Thyroid gland (tissue), 4 donors: ENCODE data around the gene CENPVL2. TPM values are rescaled to one million over a fixed set of nuclear protein-coding genes. Genes with fewer than 3 reads are reported as not detected.
"Not testable (repeated sequence)": the region's sequence is repeated elsewhere in the genome, so short reads cannot be mapped to it uniquely, and the experiment has no call there.

Experiments
- DNase-seq, 2 donors: peaks; one replicate each; pipeline ENCODE4 v3.0.0-alpha.2; 2019
- H3K27ac ChIP-seq, 3 donors: fragments of 200-600 bp; sonication (generic); 1 replicate in 2 of 3; 2 replicates in 1 of 3; pipeline ENCODE4 v1.5.1; 2016 to 2019; ENCODE audit warnings: mild to moderate bottlenecking in 1 of 3, moderate library complexity in 1 of 3
- H3K27me3 ChIP-seq: fragments of 200-600 bp; sonication (generic); one replicate; pipeline ENCODE4 v1.5.1; 2019
- H3K36me3 ChIP-seq, 2 donors: fragments of 200-600 bp; sonication (generic); one replicate each; pipeline ENCODE4 v1.5.1; 2016 to 2019
- H3K4me1 ChIP-seq, 2 donors: fragments of 200-600 bp; sonication (generic); one replicate each; pipeline ENCODE4 v1.5.1; 2017 to 2019
- H3K4me3 ChIP-seq, 3 donors: fragments of 200-600 bp; sonication (generic); replicated peaks in 1 of 3; 1 replicate in 2 of 3; 2 replicates in 1 of 3; pipeline ENCODE4 v1.5.1; 2016; ENCODE audit warnings: mild to moderate bottlenecking in 1 of 3
- H3K9me3 ChIP-seq: fragments of 200-600 bp; sonication (generic); one replicate; pipeline ENCODE4 v1.5.1; 2017
- CTCF ChIP-seq, 6 experiments: fragments of 200-600 bp in 3 of 6; fragments of 450-650 bp in 3 of 6; sonication (generic) in 3 of 6; IDR thresholded peaks; one replicate each; pipeline ENCODE4 v1.5.1; 2016 to 2019; ENCODE audit warnings: antibody characterized with exemption in 6 of 6, mild to moderate bottlenecking in 2 of 6, inconsistent platforms in 1 of 6, moderate library complexity in 1 of 6
- POLR2A ChIP-seq, 2 donors: fragments of 450-650 bp; IDR thresholded peaks; one replicate each; pipeline ENCODE4 v1.6.1; 2017; ENCODE audit warnings: antibody characterized with exemption in 2 of 2, mild to moderate bottlenecking in 2 of 2, moderate library complexity in 1 of 2
- WGBS, 2 donors: methylation state at CpG; one replicate each; pipeline ENCODE4 v1.1.5; 2017; 5-methylcytosine and 5-hydroxymethylcytosine counted together
- intact Hi-C: fragments of 100-400 bp; cut with DNase I; formaldehyde crosslinking; loops from one replicate; pipeline ENCODE4 v1.15.1; 2023
- total RNA-seq, 4 donors: library from RNA; depleted of rRNA; stranded (reverse); fragments of >200 nt; gene quantifications; one replicate each; pipeline ENCODE4 v1.2.3, GENCODE V29; 2016

CENPVL2 gene
- total RNA-seq = not detected

DNA sequence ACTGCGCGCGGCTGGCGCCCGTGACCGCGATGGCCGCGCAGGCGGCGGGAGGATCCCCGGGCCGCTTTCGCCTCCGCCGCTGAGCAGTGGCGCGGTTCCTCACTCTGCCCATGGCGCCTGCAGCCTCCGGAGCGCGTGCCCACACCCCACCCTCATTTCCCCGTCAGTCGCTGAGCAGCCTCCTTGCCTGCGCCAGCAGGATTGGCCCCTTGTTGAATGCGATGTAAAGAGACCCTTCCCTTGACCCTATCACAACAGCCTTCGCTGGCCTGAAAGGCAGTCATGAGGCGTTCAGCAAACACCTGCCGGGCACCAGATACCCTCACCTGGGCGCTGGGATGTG, at the start of gene CENPVL2:
TSS of gene CENPVL2 (minus strand) at position 112 of the 343 bp plus-strand sequence. CDS start at position 112, 0 bp downstream.
- DNase-seq, H3K36me3 ChIP-seq, H3K27ac ChIP-seq, H3K9me3 ChIP-seq, intact Hi-C loops, H3K27me3 ChIP-seq, H3K4me1 ChIP-seq, H3K4me3 ChIP-seq: not testable (repeated sequence)
- WGBS, 2 donors = no CpG with 5 or more reads among the region's 30 CpGs

GRCh38 chrX:51728202-51728601, 45.6 kb upstream of the CENPVL2 start:
- no peak for TF ChIP-seq CTCF (IDR thresholded peaks at IDR 0.05)
- no peak for TF ChIP-seq POLR2A (IDR thresholded peaks at IDR 0.05)
- Histone ChIP-seq H3K36me3 (no peaks in the 10 kb centered on the region), H3K4me3 (no peak overlapping the region), H3K9me3 (no peaks in the 10 kb centered on the region), H3K4me1 (no peaks in the 10 kb centered on the region), H3K27me3 (no peaks in the 10 kb centered on the region), H3K27ac (no peak overlapping the region)
- no peak for DNase-seq
- intact Hi-C loops = no loop called here

- H3K36me3 ChIP-seq, H3K27ac ChIP-seq, H3K4me3 ChIP-seq, H3K9me3 ChIP-seq, intact Hi-C loops, DNase-seq, H3K4me1 ChIP-seq, H3K27me3 ChIP-seq: not testable (repeated sequence)
- no CpG with 5 or more reads among the region's 18 CpGs for WGBS, 2 donors
These were observed 30.5 kb upstream of the CENPVL2 start for GRCh38 chrX:51712943-51713647.

- H3K27ac ChIP-seq, H3K27me3 ChIP-seq, H3K9me3 ChIP-seq, intact Hi-C loops, H3K4me3 ChIP-seq, H3K36me3 ChIP-seq, DNase-seq, H3K4me1 ChIP-seq: not testable (repeated sequence)
- WGBS, 2 donors = no CpG with 5 or more reads among the region's 87 CpGs
These were observed 27.9 kb upstream of the CENPVL2 start, which contains the start of gene CENPVL1 for GRCh38 chrX:51710277-51711164. TSS of gene CENPVL1 (plus strand) at chrX:51710512. CDS start at chrX:51710512, 0 bp downstream.

- no peaks in the 10 kb centered on the region for H3K9me3 ChIP-seq
- DNase-seq = no peak
- TF ChIP-seq POLR2A (IDR thresholded peaks at IDR 0.05) = no peak
- TF ChIP-seq CTCF (IDR thresholded peaks at IDR 0.05) = no peak
- intact Hi-C loops = no loop called here
- H3K27me3 ChIP-seq = no peaks in the 10 kb centered on the region
- no peaks in the 10 kb centered on the region for H3K36me3 ChIP-seq
- no peak overlapping the region for H3K27ac ChIP-seq
- no peaks in the 10 kb centered on the region for H3K4me1 ChIP-seq
- H3K4me3 ChIP-seq = no peak overlapping the region
- 93 to 95% methylated on average over 5 to 6 of the region's 8 CpGs for WGBS, 2 donors
These were observed 14.8 kb upstream of the CENPVL2 start for GRCh38 chrX:51697397-51697796.

- Histone ChIP-seq H3K4me1 (no peaks in the 10 kb centered on the region), H3K4me3 (no peak overlapping the region), H3K9me3 (no peaks in the 10 kb centered on the region), H3K27me3 (no peaks in the 10 kb centered on the region), H3K36me3 (no peaks in the 10 kb centered on the region), H3K27ac (no peak overlapping the region)
- intact Hi-C loops = no loop called here
- TF ChIP-seq CTCF (IDR thresholded peaks at IDR 0.05) (no peak), POLR2A (IDR thresholded peaks at IDR 0.05) (no peak)
- 87 to 100% methylated on average over 3 to 6 of the region's 6 CpGs for WGBS, 2 donors
- no peak for DNase-seq
These were observed 11.6 kb upstream of the CENPVL2 start for GRCh38 chrX:51694254-51694653.

DNA sequence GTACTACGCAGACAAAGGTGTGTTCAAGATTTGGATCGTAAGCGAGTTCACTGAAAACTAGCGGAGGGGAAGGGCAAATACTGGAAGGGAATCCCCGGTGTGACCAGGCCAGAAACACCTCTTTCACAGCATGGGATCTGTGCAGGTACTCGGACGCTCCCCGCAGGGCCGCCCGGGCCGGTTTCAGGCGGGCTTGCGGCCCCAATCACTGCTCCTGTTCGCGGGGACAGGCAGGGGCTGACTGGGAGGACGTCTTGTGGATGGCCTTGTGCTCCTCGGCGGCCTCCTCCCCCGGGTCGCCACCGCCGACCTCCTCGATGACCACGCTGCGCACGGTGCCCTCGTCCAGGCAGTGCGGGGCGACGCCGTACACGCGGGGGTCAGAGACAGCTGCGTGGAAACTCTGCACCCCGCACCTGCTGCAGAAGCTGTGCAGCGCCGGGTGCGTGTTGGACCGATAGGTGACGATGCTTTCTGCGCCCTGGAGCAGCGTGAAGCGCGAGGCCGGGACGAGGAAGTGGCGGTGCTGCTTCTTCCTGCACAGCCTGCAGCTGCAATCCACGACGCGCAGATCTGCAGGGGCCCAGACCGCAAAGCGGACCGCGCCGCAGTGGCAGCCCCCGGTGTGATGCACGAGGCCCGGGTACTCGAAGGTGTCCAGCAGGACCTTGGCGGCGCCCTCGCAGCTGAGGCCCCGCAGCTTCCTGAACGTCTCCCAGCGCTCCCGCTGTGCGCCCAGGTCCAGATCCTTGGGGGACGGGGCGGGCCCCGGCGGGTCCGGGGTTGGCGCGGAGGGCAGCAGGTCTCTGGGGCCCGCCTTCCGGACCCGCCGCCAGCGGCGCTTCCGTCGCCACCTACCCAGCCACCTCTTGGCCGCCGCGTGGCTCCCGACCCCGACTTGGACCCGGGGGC, 567 bp downstream of the CENPVL2 start:
- DNase-seq, H3K4me3 ChIP-seq, H3K27me3 ChIP-seq, H3K36me3 ChIP-seq, H3K4me1 ChIP-seq, H3K9me3 ChIP-seq, H3K27ac ChIP-seq, intact Hi-C loops: not testable (repeated sequence)
- no CpG with 5 or more reads among the region's 88 CpGs for WGBS, 2 donors

- no CpG with 5 or more reads among the region's 18 CpGs for WGBS, 2 donors
- intact Hi-C loops = not testable (repeated sequence)
These were observed 2.8 kb downstream of the CENPVL2 start for GRCh38 chrX:51679689-51680433.

More at GRCh38 chrX:51679689-51680433, 2.8 kb downstream of the CENPVL2 start:
- H3K36me3 ChIP-seq, H3K4me3 ChIP-seq, H3K9me3 ChIP-seq, H3K27me3 ChIP-seq, DNase-seq, H3K27ac ChIP-seq, H3K4me1 ChIP-seq: not testable (repeated sequence)
